ENCODE measurements around the gene LGI2.

GRCh38 chr4:24999392-25000089 lies 31.2 kb downstream of the LGI2 start:
- TF ChIP-seq RCOR1 (IDR thresholded peaks at IDR 0.05; ENCODE audit: low read length) = no peak
- TF ChIP-seq CHD2 (IDR thresholded peaks at IDR 0.05; ENCODE audit: low read length, partially characterized antibody) = no peak
- no peak for TF ChIP-seq SMC3 (IDR thresholded peaks at IDR 0.05; ENCODE audit: low read depth, low read length)
- TF ChIP-seq FOXM1 (IDR thresholded peaks at IDR 0.05; ENCODE audit: low read depth) = no peak
- TF ChIP-seq EP300 (IDR thresholded peaks at IDR 0.05; ENCODE audit: borderline replicate concordance in 1 of 2, low read depth in 1 of 2, low read length in 1 of 2) = no peak
- TF ChIP-seq RAD21 (IDR thresholded peaks at IDR 0.05; ENCODE audit: low read length) = no peak
- no peak for TF ChIP-seq CTCF (IDR thresholded peaks at IDR 0.05)

Measured in SK-N-SH (cell line).